Left lung (tissue), 10 donors: ENCODE data around the gene KIF13A. TPM values are rescaled to one million over a fixed set of nuclear protein-coding genes. Genes with fewer than 3 reads are reported as not detected.

ENCODE experiments used
- ATAC-seq: fragments of 200-7000 bp; cut with Tn5 transposase; one replicate; pipeline ENCODE4 v1.9.1; 2020; ENCODE audit warnings: moderate library complexity
- DNase-seq, 4 donors: peaks; one replicate each; pipeline ENCODE4 v3.0.0-alpha.2; 2013 to 2020
- H3K27ac ChIP-seq, 2 donors: fragments of 200-600 bp; sonication (generic) in 1 of 2; one replicate each; pipeline versions ENCODE4 v1.5.0 to v1.8.0; 2020 to 2021
- H3K27me3 ChIP-seq, 2 donors: fragments of 200-600 bp; sonication (generic) in 1 of 2; one replicate each; pipeline versions ENCODE4 v1.5.0 to v1.8.0; 2020 to 2021
- H3K36me3 ChIP-seq, 2 donors: fragments of 200-600 bp; sonication (generic) in 1 of 2; one replicate each; pipeline versions ENCODE4 v1.5.0 to v1.8.0; 2020 to 2021
- H3K4me1 ChIP-seq, 2 donors: fragments of 200-600 bp; one replicate each; pipeline ENCODE4 v1.8.0; 2021
- H3K4me3 ChIP-seq, 2 donors: fragments of 200-600 bp; sonication (generic) in 1 of 2; one replicate each; pipeline versions ENCODE4 v1.5.0 to v1.8.0; 2020 to 2021; ENCODE audit warnings: mild to moderate bottlenecking in 1 of 2
- H3K9me3 ChIP-seq, 2 donors: fragments of 200-600 bp; sonication (generic) in 1 of 2; one replicate each; pipeline versions ENCODE4 v1.5.0 to v1.8.0; 2020 to 2021
- CTCF ChIP-seq, 2 donors: fragments of 200-600 bp; sonication (generic) in 1 of 2; IDR thresholded peaks; one replicate each; pipeline versions ENCODE4 v1.5.0 to v1.8.0; 2021; ENCODE audit warnings: antibody characterized with exemption in 2 of 2
- intact Hi-C, 2 donors: fragments of 100-400 bp; cut with DNase I; formaldehyde crosslinking; loops; one replicate each; pipeline versions ENCODE4 v1.11.2 to v1.14.2; 2022
- polyA plus RNA-seq, 6 donors: library from polyadenylated mRNA; unstranded; fragments of 120-200 nt; gene quantifications; one replicate each; pipeline ENCODE4 v1.2.1, GENCODE V29; 2013; ENCODE audit not compliant: insufficient read length in 6 of 6
- total RNA-seq, 2 donors: library from RNA; stranded (reverse); fragmentation: NEBNext Ultra II Directional; extraction: Animal tissue kit (Norgen Biotek cat#: 25700); gene quantifications; one replicate each; pipeline ENCODE4 v1.2.1, GENCODE V29; 2021
- donor health status: DM: no; HTN: yes; CAD: no.
- donor health status: DM: no; HTN: no; CAD: no.

Gene KIF13A
- total and polyA plus RNA-seq, 8 donors, result 42.1 to 50.1 (median 46.3) TPM

- intact Hi-C loops, result no loop called here
- no peaks in the 10 kb centered on the region for H3K36me3 ChIP-seq
- no peaks in the 10 kb centered on the region for H3K27me3 ChIP-seq
- H3K4me3 ChIP-seq, result no peak overlapping the region
- TF ChIP-seq CTCF (IDR thresholded peaks at IDR 0.05), result no peak
- DNase-seq, result no peak
- H3K9me3 ChIP-seq, result no peaks in the 10 kb centered on the region
- H3K27ac ChIP-seq, result no peak overlapping the region
- peak; percentile 27 for ATAC-seq
- peaks cover 0 to 4% of the 10 kb centered on the region in 2 donors for H3K4me1 ChIP-seq
Measured at GRCh38 chr6:17998442-17998841, 11.0 kb upstream of the KIF13A start.

GRCh38 chr6:17998003-17998402 lies 10.6 kb upstream of the KIF13A start:
- Histone ChIP-seq H3K9me3 (no peaks in the 10 kb centered on the region), H3K36me3 (no peaks in the 10 kb centered on the region), H3K27me3 (no peaks in the 10 kb centered on the region), H3K4me3 (no peak overlapping the region), H3K27ac (no peak overlapping the region), H3K4me1 (peaks cover 0 to 8% of the 10 kb centered on the region in 2 donors)
- DNase-seq (no peak), ATAC-seq (no peak)
- intact Hi-C loops, result no loop called here
- no peak for TF ChIP-seq CTCF (IDR thresholded peaks at IDR 0.05)

DNA sequence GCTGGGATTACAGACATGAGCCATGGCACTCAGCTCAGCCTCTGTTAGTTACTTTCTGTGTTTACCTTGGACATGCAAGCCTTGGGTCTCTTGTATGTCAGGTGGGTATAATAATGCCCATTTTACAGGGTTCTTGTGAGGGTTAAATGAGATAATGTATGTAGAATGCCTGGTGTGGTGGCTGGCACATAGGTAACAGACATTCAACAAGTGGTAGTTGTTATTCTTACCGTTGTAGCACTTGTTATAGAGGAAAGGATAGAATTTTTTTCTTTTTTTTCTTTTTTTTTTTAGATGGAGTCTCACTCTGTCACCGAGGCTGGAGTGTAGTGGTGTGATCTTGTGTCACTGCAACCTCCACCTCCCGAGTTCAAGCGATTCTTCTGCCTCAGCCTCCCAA lies 8.0 kb upstream of the KIF13A start:
- no peak for ATAC-seq
- intact Hi-C loops, result no loop called here

DNA sequence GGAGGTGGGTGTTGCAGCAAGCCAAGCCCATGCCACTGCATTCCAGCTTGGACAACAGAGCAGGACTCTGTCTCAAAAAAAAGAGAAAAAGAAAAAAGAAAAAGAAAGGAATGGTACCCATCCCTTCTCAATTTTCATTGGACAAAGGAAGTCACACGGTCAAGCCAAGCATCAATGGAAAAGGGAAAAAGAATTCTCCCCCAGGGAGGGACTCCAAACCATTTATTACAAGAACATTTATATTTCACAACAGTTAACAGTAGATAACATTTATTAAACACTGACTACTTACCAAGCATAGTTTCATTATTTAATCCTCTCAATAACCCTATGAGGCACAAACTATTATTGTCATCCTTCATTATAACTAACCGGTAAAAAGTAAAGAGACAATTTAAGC lies 6.6 kb upstream of the KIF13A start:
- H3K4me1 ChIP-seq, result peaks cover 0 to 13% of the 10 kb centered on the region in 2 donors
- ATAC-seq (no peak), DNase-seq (no peak)
- H3K36me3 ChIP-seq, result no peaks in the 10 kb centered on the region
- no peak for TF ChIP-seq CTCF (IDR thresholded peaks at IDR 0.05)
- intact Hi-C loops, result no loop called here
- no peaks in the 10 kb centered on the region for H3K27me3 ChIP-seq
- H3K27ac ChIP-seq, result peak overlapping the region in 1 of 2 donors; percentile 52
- H3K9me3 ChIP-seq, result no peaks in the 10 kb centered on the region
- no peak overlapping the region for H3K4me3 ChIP-seq

More for the DNA sequence above, 8.0 kb upstream of the KIF13A start:
- Histone ChIP-seq H3K4me1 (peaks cover 0 to 13% of the 10 kb centered on the region in 2 donors), H3K9me3 (no peaks in the 10 kb centered on the region), H3K4me3 (no peak overlapping the region), H3K27ac (no peak overlapping the region), H3K27me3 (no peaks in the 10 kb centered on the region), H3K36me3 (no peaks in the 10 kb centered on the region)
- no peak for DNase-seq
- TF ChIP-seq CTCF (IDR thresholded peaks at IDR 0.05), result no peak

DNA sequence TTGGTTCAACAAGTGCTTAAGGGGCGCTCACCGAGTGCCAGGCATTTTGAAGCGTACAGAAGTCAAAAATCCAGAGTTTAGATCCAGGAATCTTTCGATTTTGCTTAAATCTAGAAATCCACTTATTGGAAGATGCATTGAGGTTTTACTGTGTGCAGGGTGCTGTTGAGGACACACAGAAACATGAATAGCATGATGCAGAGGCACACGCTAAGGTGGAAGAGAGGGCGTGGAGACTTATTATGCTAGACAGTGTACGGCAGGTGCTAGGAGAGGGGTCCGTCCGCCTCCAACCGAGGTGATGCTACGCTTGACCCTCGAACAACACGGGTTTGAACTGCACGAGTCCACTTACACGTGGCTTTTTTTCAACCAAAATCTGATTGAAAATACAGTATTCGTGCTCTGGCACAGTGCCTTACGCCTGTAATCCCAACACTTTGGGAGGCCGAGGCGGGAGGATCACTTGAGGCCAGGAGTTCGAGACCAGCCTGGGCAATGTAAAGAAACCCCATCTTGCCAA lies 1.0 kb upstream of the KIF13A start:
- TF ChIP-seq CTCF (IDR thresholded peaks at IDR 0.05), result no peak
- peak overlapping the region; percentile 54 to 75 for H3K4me3 ChIP-seq
- H3K4me1 ChIP-seq, result peaks cover 9 to 53% of the 10 kb centered on the region in 2 donors
- intact Hi-C loops, result no loop called here
- peak; percentile 32 for ATAC-seq
- no peaks in the 10 kb centered on the region for H3K9me3 ChIP-seq
- H3K27me3 ChIP-seq, result no peaks in the 10 kb centered on the region
- DNase-seq, result no peak
- H3K36me3 ChIP-seq, result no peaks in the 10 kb centered on the region
- H3K27ac ChIP-seq, result peak overlapping the region; percentile 96
